B cell (primary cell): ENCODE measurements around the gene IDH2. TPM values are rescaled to one million over a fixed set of nuclear protein-coding genes. Genes with fewer than 3 reads are reported as not detected.

ENCODE experiments used
- ATAC-seq: fragments of 200-7000 bp; cut with Tn5 transposase; one replicate; pipeline ENCODE4 v1.10.0; 2021; ENCODE audit warnings: low read depth, mild to moderate bottlenecking, moderate number of reproducible peaks, moderate library complexity
- CTCF ChIA-PET: fragments of 350-600 bp; sonication (Branson Sonifier 250); formaldehyde crosslinking; loops from one replicate; lab custom pipeline; 2021; ENCODE audit warnings: antibody characterized with exemption, inconsistent platforms; lab: Charles Lee
- POLR2A ChIA-PET: fragments of 350-600 bp; sonication (Branson Sonifier 250); formaldehyde crosslinking; loops from one replicate; lab custom pipeline; 2021; ENCODE audit warnings: antibody characterized with exemption; lab: Charles Lee
- DNase-seq: peaks from one replicate; pipeline ENCODE4 v3.0.0; 2013
- H2AFZ ChIP-seq: 2 replicates; pipeline ENCODE4 v1.6.1; 2012; ENCODE audit warnings: mild to moderate bottlenecking, low read depth, low read length; ENCODE audit not compliant: insufficient read depth, poor library complexity, severe bottlenecking
- H3K27ac ChIP-seq, 2 donors: 1 replicate in 1 of 2; 2 replicates in 1 of 2; pipeline ENCODE4 v1.5.1; 2012 to 2013; ENCODE audit warnings: low read length in 2 of 2, mild to moderate bottlenecking in 2 of 2, moderate library complexity in 1 of 2
- H3K27me3 ChIP-seq, 4 experiments: fragments of 200-600 bp in 1 of 4; sonication (generic) in 1 of 4; replicated peaks in 1 of 4; 1 replicate in 2 of 4; 2 replicates in 2 of 4; pipeline versions ENCODE4 v1.6.1 to v1.7.0; 2013 to 2016; ENCODE audit warnings: low read length in 3 of 4, mild to moderate bottlenecking in 2 of 4, mixed read lengths in 1 of 4, moderate library complexity in 1 of 4; ENCODE audit not compliant: insufficient read depth in 4 of 4, control insufficient read depth in 3 of 4; ENCODE audit errors: control extremely low read depth in 1 of 4
- H3K36me3 ChIP-seq, 2 experiments: replicated peaks in 1 of 2; 1 replicate in 1 of 2; 2 replicates in 1 of 2; pipeline versions ENCODE4 v1.6.1 to v1.7.1; 2013; ENCODE audit warnings: low read length in 1 of 2; ENCODE audit not compliant: insufficient read depth in 2 of 2, control insufficient read depth in 1 of 2; ENCODE audit errors: control extremely low read depth in 1 of 2, extremely low read depth in 1 of 2
- H3K4me1 ChIP-seq, 2 donors: fragments of 200-600 bp in 1 of 2; sonication (generic) in 1 of 2; 1 replicate in 1 of 2; 2 replicates in 1 of 2; pipeline versions ENCODE4 v1.5.1 to v1.6.1; 2013 to 2017; ENCODE audit warnings: low read length in 2 of 2; ENCODE audit not compliant: control insufficient read depth in 2 of 2, insufficient read depth in 2 of 2
- H3K4me2 ChIP-seq: replicated peaks from 2 replicates; pipeline ENCODE3; 2012; ENCODE audit warnings: mild to moderate bottlenecking, low read depth, low read length; ENCODE audit not compliant: poor library complexity, severe bottlenecking
- H3K4me3 ChIP-seq, 5 experiments: fragments of 200-600 bp in 1 of 5; sonication (generic) in 1 of 5; 1 replicate in 3 of 5; 2 replicates in 2 of 5; pipeline versions ENCODE4 v1.5.1 to v1.7.0; 2011 to 2016; ENCODE audit warnings: low read length in 4 of 5, mild to moderate bottlenecking in 4 of 5, low read depth in 2 of 5, control low read depth in 1 of 5, moderate library complexity in 1 of 5; ENCODE audit not compliant: insufficient read depth in 1 of 5; ENCODE audit errors: control extremely low read depth in 1 of 5, extremely low read depth in 1 of 5
- H3K79me2 ChIP-seq: fragments of 200-600 bp; sonication (generic); one replicate; pipeline ENCODE4 v1.6.0; 2016; ENCODE audit warnings: low read length; ENCODE audit not compliant: control insufficient read depth, insufficient read depth
- H3K9ac ChIP-seq: fragments of 200-600 bp; sonication (generic); 2 replicates; pipeline ENCODE4 v1.6.1; 2017; ENCODE audit warnings: mild to moderate bottlenecking, low read length, moderate library complexity
- H3K9me3 ChIP-seq, 3 donors: one replicate each; pipeline versions ENCODE4 v1.6.1 to v1.7.1; 2013; ENCODE audit warnings: low read length in 2 of 3; ENCODE audit not compliant: control insufficient read depth in 2 of 3, insufficient read depth in 1 of 3; ENCODE audit errors: control extremely low read depth in 1 of 3
- H4K20me1 ChIP-seq: 2 replicates; pipeline ENCODE4 v1.6.0; 2012; ENCODE audit warnings: mild to moderate bottlenecking, low read length; ENCODE audit not compliant: insufficient read depth, control insufficient read depth, poor library complexity, severe bottlenecking
- H3K27ac Mint-ChIP-seq: one replicate; pipeline ENCODE4 v1.8.0; 2021; ENCODE audit warnings: mixed read lengths
- H3K27me3 Mint-ChIP-seq: one replicate; pipeline ENCODE4 v1.8.0; 2021; ENCODE audit warnings: mixed read lengths
- H3K4me1 Mint-ChIP-seq: one replicate; pipeline ENCODE4 v1.8.0; 2021; ENCODE audit warnings: mixed read lengths
- H3K4me3 Mint-ChIP-seq: one replicate; pipeline ENCODE4 v1.8.0; 2021; ENCODE audit warnings: mixed read lengths
- H3K9me3 Mint-ChIP-seq: one replicate; pipeline ENCODE4 v1.8.0; 2022; ENCODE audit warnings: mixed read lengths; ENCODE audit not compliant: insufficient read depth
- EZH2 ChIP-seq: IDR thresholded peaks from 2 replicates; pipeline ENCODE4 v1.6.1; 2012; ENCODE audit warnings: borderline replicate concordance, low read depth, mild to moderate bottlenecking, moderate library complexity, low read length; ENCODE audit not compliant: insufficient read depth, poor library complexity, severe bottlenecking
- WGBS: methylation state at CpG from one replicate; pipeline ENCODE4 v1.1.5; 2013; ENCODE audit warnings: missing lambda C conversion rate; ENCODE audit not compliant: insufficient coverage; 5-methylcytosine and 5-hydroxymethylcytosine counted together
- intact Hi-C: fragments of 100-400 bp; cut with micrococcal nuclease; formaldehyde crosslinking; loops from one replicate; pipeline ENCODE4 v1.10.0; 2022
- polyA plus RNA-seq: library from polyadenylated mRNA; depleted of rRNA; stranded (reverse); fragments of >200 nt; gene quantifications from 2 replicates; pipeline ENCODE4 v1.2.3, GENCODE V29; 2012
- total RNA-seq, 2 donors: library from RNA; stranded (reverse); fragments of 120-200 nt in 1 of 2; gene quantifications; 1 replicate in 1 of 2; 2 replicates in 1 of 2; pipeline versions ENCODE4 v1.2.3 to v1.2.4, GENCODE V29; 2013 to 2022
- TF ChIP-seq, protein P1 (sequence below): fragments of 200-600 bp; IDR thresholded peaks from one replicate; pipeline ENCODE4 v1.8.0; 2022; ENCODE audit warnings: antibody characterized with exemption, mild to moderate bottlenecking

Gene IDH2
- total and polyA plus RNA-seq, 2 donors (not counting 1 experiment from before 2014, with no cell fraction given), result 30.7 to 35.8 TPM

DNA sequence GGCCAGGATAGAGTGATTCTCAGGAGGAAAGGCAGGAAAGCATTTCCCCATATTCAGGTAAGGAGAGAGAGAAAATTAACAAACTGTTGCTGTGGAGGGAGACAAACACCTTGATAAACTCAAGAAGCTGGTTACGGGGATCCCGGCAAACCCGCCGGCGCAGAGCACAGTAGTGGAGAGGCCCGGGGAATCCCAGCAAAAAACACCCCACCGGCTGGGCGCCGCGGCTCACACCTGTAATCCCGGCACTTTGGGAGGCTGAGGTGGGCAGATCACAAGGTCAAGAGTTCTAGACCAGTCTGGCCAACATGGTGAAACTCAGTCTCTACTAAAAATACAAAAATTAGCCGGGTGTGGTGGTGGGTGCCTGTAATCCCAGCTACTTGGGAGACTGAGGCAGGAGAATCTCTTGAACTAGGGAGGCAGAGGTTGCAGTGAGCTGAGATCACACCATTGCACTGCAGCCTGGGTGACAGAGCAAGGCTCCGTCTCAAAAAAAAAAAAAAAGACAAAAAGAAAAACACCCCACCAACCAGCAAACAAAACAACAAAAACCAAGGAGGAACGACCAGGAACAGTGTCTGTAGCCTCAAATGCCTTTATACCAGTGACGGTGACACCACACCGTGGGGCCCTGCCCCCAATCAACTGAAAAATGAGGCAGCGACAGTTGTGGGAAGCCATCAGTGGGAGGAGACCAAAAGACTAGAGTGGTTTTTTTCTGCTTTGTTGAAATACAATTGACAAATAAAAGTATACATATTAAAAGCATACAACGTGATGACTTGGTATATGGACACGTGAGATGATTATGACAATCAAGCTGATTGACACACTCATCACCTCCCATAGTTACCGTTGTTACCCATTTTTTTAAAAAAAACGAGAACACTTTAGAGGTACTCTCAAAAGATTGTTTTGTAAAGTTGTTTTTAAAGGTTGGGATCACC, 40.2 kb upstream of the IDH2 start:
- Histone ChIP-seq H3K4me3 (no peak overlapping the region), H3K4me2 (no peak overlapping the region), H3K27ac (no peak overlapping the region), H3K27me3 (no peaks in the 10 kb centered on the region), H3K4me1 (peaks cover 0 to 6% of the 10 kb centered on the region in 2 donors), H4K20me1 (no peaks in the 10 kb centered on the region), H3K9me3 (peaks cover 0 to 6% (median 0%) of the 10 kb centered on the region in 3 donors), H3K79me2 (no peaks in the 10 kb centered on the region), H3K36me3 (no peaks in the 10 kb centered on the region), H2AFZ (no peak overlapping the region), H3K9ac (no peak overlapping the region)
- H3K27me3 Mint-ChIP-seq, result peaks cover 8% of the 10 kb centered on the region
- CTCF ChIA-PET, result interaction anchor here (0.8 to 3.5 kb wide), 19 partner anchors 10 to 339 kb away, joined by 3 to 28 read pairs (median 5); partner anchors contain the start of genes CIB1 and GDPGP1
- POLR2A ChIA-PET, result interaction anchor here (0.5 to 1.1 kb wide), 3 partner anchors 32 to 144 kb away, joined by 3 to 5 read pairs (median 4); no protein-coding TSS in a partner anchor
- no peak overlapping the region for H3K4me3 Mint-ChIP-seq
- DNase-seq (no peak), ATAC-seq (no peak)
- WGBS, result 90% methylated on average over 12 of the region's 21 CpGs
- H3K27ac Mint-ChIP-seq, result no peak overlapping the region
- H3K9me3 Mint-ChIP-seq, result no peaks in the 10 kb centered on the region
- intact Hi-C loops, result loop anchor here (1.0 kb wide), 2 partner anchors 40 to 144 kb away; partner anchors contain the start of gene IDH2
- peaks cover 3% of the 10 kb centered on the region for H3K4me1 Mint-ChIP-seq
- TF ChIP-seq EZH2, result no peak
- TF ChIP-seq, protein P1, sequence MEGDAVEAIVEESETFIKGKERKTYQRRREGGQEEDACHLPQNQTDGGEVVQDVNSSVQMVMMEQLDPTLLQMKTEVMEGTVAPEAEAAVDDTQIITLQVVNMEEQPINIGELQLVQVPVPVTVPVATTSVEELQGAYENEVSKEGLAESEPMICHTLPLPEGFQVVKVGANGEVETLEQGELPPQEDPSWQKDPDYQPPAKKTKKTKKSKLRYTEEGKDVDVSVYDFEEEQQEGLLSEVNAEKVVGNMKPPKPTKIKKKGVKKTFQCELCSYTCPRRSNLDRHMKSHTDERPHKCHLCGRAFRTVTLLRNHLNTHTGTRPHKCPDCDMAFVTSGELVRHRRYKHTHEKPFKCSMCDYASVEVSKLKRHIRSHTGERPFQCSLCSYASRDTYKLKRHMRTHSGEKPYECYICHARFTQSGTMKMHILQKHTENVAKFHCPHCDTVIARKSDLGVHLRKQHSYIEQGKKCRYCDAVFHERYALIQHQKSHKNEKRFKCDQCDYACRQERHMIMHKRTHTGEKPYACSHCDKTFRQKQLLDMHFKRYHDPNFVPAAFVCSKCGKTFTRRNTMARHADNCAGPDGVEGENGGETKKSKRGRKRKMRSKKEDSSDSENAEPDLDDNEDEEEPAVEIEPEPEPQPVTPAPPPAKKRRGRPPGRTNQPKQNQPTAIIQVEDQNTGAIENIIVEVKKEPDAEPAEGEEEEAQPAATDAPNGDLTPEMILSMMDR, result no peak
